Measurements from ENCODE around the gene APOC4.

The APOC4 gene

DNA sequence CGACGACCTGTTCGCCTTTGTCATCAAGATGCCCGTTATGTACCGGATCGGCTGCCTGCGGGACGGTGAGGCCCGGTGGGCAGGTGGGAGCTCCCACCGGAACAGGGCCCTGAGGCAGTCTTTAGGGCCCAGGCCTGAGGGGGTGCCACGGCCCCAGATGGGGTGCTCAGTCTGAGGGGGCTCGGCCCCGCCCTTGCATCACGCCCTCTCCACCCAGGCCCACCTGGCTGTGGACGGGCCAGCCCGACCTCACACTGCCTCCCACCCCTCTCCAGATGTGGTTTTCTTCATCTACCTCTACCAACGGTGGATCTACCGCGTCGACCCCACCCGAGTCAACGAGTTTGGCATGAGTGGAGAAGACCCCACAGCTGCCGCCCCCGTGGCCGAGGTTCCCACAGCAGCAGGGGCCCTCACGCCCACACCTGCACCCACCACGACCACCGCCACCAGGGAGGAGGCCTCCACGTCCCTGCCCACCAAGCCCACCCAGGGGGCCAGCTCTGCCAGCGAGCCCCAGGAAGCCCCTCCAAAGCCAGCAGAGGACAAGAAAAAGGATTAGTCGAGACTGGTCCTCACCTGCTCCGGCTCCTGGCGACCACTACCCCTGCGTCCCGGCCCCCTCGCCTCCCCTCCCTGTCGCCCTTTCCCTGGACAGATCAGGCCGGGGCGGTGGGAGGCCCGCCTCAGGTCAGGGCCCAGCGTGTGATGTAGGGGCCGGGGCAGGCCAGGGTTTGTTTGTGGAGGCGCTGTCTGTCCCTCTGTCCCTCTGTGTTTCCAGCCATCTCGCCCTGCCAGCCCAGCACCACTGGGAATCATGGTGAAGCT is 50.5 kb downstream of the APOC4 start:
- H3K36me3 ChIP-seq = peaks cover 68% of the 10 kb centered on the region
- TF ChIP-seq Cebpa-rat (IDR thresholded peaks at IDR 0.05) = no peak
- no peak overlapping the region for H3K9ac ChIP-seq
- no peak overlapping the region for H3K27ac ChIP-seq
- no peaks in the 10 kb centered on the region for H3K9me3 ChIP-seq
- H3K4me3 ChIP-seq = no peak overlapping the region
- no peaks in the 10 kb centered on the region for H3K27me3 ChIP-seq
- peaks cover 8% of the 10 kb centered on the region; the same call in 1 of the 2 replicates for H3K4me1 ChIP-seq
- peaks cover under 1% of the 10 kb centered on the region; the same call in 1 of the 2 replicates for H4K20me1 ChIP-seq
- no peak overlapping the region for H3K4me2 ChIP-seq

DNA sequence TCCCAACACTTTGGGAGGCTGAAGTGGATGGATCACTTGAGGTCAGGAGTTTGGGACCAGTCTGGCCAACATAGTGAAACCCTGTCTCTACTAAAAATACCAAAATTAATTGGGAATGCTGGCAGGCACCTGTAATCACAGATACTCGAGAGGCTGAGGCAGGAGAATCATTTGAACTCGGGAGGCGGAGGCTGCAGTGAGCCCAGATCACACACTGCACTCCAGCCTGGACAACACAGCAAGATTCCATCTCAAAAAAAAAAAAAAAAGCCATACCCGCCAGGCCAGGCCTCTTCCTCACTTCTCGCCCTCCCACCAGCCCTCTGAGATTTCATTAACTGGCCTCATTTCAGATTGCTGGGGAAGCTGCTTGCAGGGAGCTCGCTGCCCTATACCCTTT is 51.5 kb downstream of the APOC4 start:
- TF ChIP-seq Cebpa-rat (IDR thresholded peaks at IDR 0.05) = no peak
- H3K27ac ChIP-seq = no peak overlapping the region
- no peak overlapping the region for H3K4me3 ChIP-seq
- H3K4me1 ChIP-seq = peaks cover 8% of the 10 kb centered on the region; the same call in 1 of the 2 replicates
- H3K36me3 ChIP-seq = peaks cover 58% of the 10 kb centered on the region
- no peaks in the 10 kb centered on the region for H3K9me3 ChIP-seq
- no peak overlapping the region for H3K9ac ChIP-seq
- no peak overlapping the region for H3K4me2 ChIP-seq
- no peaks in the 10 kb centered on the region for H3K27me3 ChIP-seq
- no peaks in the 10 kb centered on the region for H4K20me1 ChIP-seq

GRCh38 chr19:44993926-44994537 is 52.0 kb downstream of the APOC4 start:
- Histone ChIP-seq H3K9ac (no peak overlapping the region), H3K4me2 (peak overlapping the region; percentile 9; the same call in 1 of the 2 replicates), H3K4me3 (no peak overlapping the region), H4K20me1 (no peaks in the 10 kb centered on the region), H3K9me3 (no peaks in the 10 kb centered on the region), H3K36me3 (peaks cover 53% of the 10 kb centered on the region), H3K27ac (no peak overlapping the region), H3K4me1 (peaks cover 8% of the 10 kb centered on the region; the same call in 1 of the 2 replicates), H3K27me3 (no peaks in the 10 kb centered on the region)
- no peak for TF ChIP-seq Cebpa-rat (IDR thresholded peaks at IDR 0.05)

Measured in BLaER1 (cell line).